WERI-Rb-1 (cell line): Measurements from ENCODE around the gene SH3RF3.

ENCODE experiments used
- DNase-seq: peaks from one replicate; pipeline ENCODE4 v3.0.0-alpha.2; 2020
- H3K27ac ChIP-seq: fragments of 250-450 bp; sonication (Bioruptor Pico); 2 replicates; pipeline ENCODE4 v1.5.1; 2020; ENCODE audit warnings: mild to moderate bottlenecking, moderate library complexity
- H3K27me3 ChIP-seq: fragments of 250-450 bp; sonication (Bioruptor Pico); 2 replicates; pipeline ENCODE4 v1.5.1; 2021; ENCODE audit warnings: mild to moderate bottlenecking, low read depth, moderate library complexity; ENCODE audit not compliant: insufficient read depth, severe bottlenecking
- H3K36me3 ChIP-seq: fragments of 250-450 bp; sonication (Bioruptor Pico); 2 replicates; pipeline ENCODE4 v1.5.1; 2020; ENCODE audit warnings: mild to moderate bottlenecking, moderate library complexity
- H3K4me3 ChIP-seq: 2 replicates; pipeline ENCODE4 v1.5.1; 2011; ENCODE audit warnings: low read depth, mild to moderate bottlenecking, control low read depth, low read length
- H3K9me3 ChIP-seq: fragments of 250-450 bp; sonication (Bioruptor Pico); 2 replicates; pipeline ENCODE4 v1.5.1; 2021; ENCODE audit warnings: mild to moderate bottlenecking, moderate library complexity; ENCODE audit not compliant: severe bottlenecking
- TF ChIP-seq, protein P1 (sequence below): IDR thresholded peaks from 2 replicates; pipeline ENCODE4 v1.5.1; 2011; ENCODE audit warnings: low read depth, mild to moderate bottlenecking, control low read depth, inconsistent platforms, low read length

The SH3RF3 gene

GRCh38 chr2:109322641-109323040 lies 193.6 kb downstream of the SH3RF3 start:
- TF ChIP-seq, protein P1, sequence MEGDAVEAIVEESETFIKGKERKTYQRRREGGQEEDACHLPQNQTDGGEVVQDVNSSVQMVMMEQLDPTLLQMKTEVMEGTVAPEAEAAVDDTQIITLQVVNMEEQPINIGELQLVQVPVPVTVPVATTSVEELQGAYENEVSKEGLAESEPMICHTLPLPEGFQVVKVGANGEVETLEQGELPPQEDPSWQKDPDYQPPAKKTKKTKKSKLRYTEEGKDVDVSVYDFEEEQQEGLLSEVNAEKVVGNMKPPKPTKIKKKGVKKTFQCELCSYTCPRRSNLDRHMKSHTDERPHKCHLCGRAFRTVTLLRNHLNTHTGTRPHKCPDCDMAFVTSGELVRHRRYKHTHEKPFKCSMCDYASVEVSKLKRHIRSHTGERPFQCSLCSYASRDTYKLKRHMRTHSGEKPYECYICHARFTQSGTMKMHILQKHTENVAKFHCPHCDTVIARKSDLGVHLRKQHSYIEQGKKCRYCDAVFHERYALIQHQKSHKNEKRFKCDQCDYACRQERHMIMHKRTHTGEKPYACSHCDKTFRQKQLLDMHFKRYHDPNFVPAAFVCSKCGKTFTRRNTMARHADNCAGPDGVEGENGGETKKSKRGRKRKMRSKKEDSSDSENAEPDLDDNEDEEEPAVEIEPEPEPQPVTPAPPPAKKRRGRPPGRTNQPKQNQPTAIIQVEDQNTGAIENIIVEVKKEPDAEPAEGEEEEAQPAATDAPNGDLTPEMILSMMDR, result no peak
- Histone ChIP-seq H3K27me3 (no peaks in the 10 kb centered on the region), H3K27ac (no peak overlapping the region)

GRCh38 chr2:109324861-109325260 lies 195.9 kb downstream of the SH3RF3 start:
- Histone ChIP-seq H3K27ac (no peak overlapping the region), H3K27me3 (no peaks in the 10 kb centered on the region), H3K4me3 (no peak overlapping the region), H3K36me3 (no peaks in the 10 kb centered on the region), H3K9me3 (no peaks in the 10 kb centered on the region)
- TF ChIP-seq, protein P1, result no peak
- DNase-seq, result no peak

More at GRCh38 chr2:109322641-109323040, 193.6 kb downstream of the SH3RF3 start:
- H3K4me3 ChIP-seq, result no peak overlapping the region
- no peaks in the 10 kb centered on the region for H3K9me3 ChIP-seq
- no peaks in the 10 kb centered on the region for H3K36me3 ChIP-seq
- no peak for DNase-seq

DNA sequence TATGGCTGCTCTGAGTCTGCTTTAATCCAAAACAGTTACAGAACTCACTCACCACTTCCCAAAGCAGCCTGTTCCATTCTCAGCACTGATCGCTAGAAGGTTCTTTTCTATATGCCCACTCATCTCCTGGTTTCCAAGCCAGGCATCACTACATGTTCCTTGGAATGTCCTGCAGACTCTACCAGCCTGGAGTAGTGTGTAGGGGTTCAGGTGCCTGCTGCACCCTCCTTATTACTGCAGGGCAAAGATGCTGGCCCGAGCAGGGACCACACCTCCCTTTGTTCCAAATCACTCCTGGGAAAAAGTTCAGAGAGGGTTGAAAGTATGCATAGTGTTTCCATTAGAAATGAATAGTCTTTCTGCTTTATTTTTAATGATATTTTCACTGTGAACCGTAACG lies 196.6 kb downstream of the SH3RF3 start:
- TF ChIP-seq, protein P1, result no peak

GRCh38 chr2:109326306-109326705 lies 197.3 kb downstream of the SH3RF3 start:
- H3K27me3 ChIP-seq, result no peaks in the 10 kb centered on the region
- no peaks in the 10 kb centered on the region for H3K9me3 ChIP-seq
- no peak overlapping the region for H3K27ac ChIP-seq
- no peak overlapping the region for H3K4me3 ChIP-seq
- H3K36me3 ChIP-seq, result no peaks in the 10 kb centered on the region
- TF ChIP-seq, protein P1, result no peak
- no peak for DNase-seq

More for the DNA sequence above, 196.6 kb downstream of the SH3RF3 start:
- Histone ChIP-seq H3K27me3 (no peaks in the 10 kb centered on the region), H3K27ac (no peak overlapping the region), H3K36me3 (no peaks in the 10 kb centered on the region), H3K4me3 (no peak overlapping the region), H3K9me3 (no peaks in the 10 kb centered on the region)
- no peak for DNase-seq

- Histone ChIP-seq H3K9me3 (no peaks in the 10 kb centered on the region), H3K4me3 (no peak overlapping the region), H3K27me3 (no peaks in the 10 kb centered on the region), H3K36me3 (no peaks in the 10 kb centered on the region), H3K27ac (no peak overlapping the region)
- no peak for DNase-seq
- TF ChIP-seq, protein P1, result no peak
Observed at GRCh38 chr2:109330056-109330455, 201.1 kb downstream of the SH3RF3 start.

GRCh38 chr2:109331081-109331480 lies 202.1 kb downstream of the SH3RF3 start:
- Histone ChIP-seq H3K4me3 (no peak overlapping the region), H3K36me3 (no peaks in the 10 kb centered on the region), H3K27me3 (no peaks in the 10 kb centered on the region), H3K9me3 (no peaks in the 10 kb centered on the region), H3K27ac (no peak overlapping the region)
- TF ChIP-seq, protein P1, result no peak
- no peak for DNase-seq
